NCI-H82 treated with DMSO at 0.1 percent for 48 hours (cell line): ENCODE measurements around the gene SPOP.
"Not testable (repeated sequence)": the region's sequence is repeated elsewhere in the genome, so short reads cannot be mapped to it uniquely, and the experiment has no call there.

ENCODE experiments used
- DNase-seq: peaks from one replicate; lab custom pipeline; 2025; ENCODE audit not compliant: unreplicated experiment; lab: John Stamatoyannopoulos, UW

The SPOP gene

DNA sequence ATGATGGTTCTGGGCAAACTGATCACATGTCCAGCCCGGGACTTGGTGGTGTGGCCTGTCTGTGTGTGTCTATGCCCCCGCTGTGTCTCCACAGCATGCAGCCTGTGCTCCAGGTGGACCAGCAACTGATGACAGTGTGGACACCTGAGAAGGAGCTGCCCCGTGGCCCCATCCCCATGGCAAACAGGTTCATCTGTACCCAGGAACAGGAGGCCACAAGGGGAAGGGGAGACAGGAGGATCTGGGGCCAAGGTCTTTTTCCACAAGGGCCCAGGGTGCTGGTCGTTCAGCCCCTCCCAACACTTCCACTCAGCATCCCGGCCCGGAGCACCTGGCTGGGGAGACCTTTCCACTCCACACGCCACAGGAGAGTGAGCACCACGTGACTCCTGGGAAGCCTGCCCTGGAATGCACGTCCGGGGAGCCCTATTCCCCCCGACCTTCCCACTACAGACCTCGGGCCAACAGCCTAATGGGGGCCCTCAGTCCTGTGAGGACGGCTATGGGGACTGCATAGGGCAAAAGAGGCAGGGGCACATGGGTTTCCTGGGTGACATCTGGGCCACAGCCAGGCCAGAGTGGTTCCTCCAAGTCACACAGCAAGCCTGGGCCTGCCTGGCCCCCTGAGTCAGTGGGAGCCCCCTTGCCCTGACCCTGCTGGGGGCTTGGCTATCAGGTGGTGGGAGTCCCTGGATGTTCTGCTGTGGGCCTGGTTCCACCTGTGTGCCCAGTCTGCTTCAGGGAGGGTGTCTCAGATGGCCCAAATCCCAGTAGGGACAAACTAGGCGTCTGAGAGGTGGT lies 123.0 kb downstream of the SPOP start:
- DNase-seq = no peak

DNA sequence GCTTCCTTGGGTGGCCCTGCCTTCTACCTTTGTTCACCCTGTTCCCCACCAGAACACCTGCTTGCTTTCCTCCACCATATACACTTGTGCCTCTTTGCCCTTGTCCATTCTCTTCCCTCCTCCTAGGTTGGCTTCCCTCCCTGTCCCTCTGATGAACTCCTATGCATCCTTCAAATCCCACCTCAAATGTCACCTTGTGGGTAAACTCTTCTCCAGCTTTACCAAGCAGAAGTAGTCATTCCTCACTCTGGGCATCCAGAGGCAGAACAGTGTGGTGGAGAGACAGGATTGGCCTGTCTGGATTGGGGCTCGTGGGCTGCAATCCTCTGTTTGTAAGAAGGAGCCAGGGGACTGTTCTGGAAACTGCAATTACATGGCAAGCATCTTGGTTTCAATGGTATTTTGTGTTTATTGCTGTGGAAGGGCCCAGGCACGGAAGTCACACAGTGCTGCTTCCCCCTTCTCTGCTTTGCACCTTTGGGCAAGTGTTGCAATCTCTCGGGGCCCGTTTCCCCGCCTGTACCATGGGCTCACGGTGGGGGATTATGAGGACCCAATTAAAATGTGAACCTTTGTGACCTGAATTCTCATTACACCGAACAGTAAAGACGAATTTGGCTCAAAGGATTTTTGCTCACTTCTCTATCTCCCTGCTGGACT lies 124.1 kb downstream of the SPOP start:
- DNase-seq = no peak

DNA sequence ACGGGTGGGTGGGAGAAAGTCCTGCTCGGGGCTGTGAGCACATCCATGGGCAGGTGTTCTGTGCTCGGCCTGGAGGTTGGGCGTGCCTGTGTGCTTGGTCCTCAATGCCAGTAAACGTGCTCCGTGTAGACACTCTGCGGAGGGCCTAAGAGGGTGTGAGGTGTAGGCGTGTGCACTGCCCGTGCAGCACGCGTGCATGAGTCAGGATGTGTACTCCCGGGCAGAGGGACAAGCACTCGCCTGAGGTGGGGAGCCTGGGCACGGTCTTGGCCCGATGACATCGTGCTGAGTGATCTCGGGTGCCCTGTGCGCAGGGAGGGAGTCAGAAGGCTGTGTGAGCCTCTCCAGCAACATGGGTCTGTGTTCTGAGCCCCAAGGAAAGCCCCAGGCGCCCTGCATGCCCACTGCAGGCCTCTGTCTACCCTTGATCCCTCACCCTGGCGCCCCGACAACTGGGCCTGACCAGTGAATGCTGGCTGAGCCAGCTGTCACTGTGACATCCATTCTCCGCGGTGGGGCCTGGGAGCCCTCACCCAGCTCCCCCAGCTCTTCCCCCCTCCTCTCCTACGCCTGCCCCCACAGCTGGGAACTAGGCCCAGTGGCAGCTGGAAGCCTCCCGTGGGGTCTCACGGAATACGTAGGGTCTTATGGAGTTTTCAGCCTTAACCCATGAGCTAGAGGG lies 125.7 kb downstream of the SPOP start:
- no peak for DNase-seq

DNA sequence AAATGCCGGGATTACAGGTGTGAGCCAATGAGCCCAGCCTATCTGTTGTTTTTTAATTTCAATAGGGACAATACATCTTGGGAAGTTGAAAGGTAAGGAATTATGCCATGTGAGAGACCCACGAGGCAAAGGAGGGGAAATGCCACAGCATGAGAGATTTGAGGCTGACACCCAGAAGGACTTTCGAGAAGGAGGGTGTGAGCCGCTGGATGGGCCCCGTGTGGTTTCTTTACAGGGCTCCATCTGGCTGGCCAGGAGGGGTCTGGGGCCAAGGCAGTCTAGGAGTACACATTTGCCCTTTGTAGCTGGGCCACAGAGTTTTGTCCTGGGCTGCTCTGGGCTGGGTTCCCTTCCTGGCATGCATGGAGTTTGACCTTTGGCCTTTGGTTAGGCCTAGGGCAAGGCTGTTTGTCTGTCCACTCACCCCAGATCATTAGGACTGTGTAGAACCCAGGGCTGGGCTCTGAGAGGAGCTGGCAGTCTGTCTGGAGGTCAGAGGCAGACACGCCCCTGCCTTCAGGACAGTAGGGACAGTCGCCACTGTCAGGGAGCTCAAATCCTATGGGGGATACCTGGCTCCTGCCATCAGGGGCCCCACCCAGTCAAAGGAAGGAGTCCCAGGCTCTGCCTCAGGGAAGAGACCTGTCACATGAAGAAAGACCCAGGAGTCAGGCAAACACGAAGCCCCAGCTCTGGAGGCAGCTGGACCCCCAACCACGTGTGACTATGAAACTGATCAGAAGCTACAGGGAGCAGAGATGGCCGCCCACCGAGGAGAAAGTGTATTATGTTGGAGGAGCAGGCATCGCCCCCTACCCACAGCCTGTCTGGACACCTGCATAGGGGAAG lies 126.5 kb downstream of the SPOP start:
- DNase-seq = no peak

DNA sequence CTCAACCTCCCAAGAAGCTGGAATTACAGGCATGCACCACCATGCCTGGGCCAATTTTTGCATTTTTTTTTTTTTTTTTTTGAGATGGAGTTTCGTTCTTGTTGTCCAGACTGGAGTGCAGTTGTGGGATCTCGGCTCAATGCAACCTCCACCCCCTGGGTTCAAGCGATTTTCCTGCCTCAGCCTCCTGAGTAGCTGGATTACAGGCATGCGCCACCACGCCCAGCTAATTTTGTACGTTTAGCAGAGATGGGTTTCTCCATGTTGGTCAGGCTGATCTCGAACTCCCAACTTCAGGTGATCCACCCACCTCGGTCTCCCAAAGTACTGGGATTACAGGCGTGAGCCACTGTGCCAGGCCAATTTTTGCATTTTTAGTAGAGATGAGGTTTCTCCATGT lies 127.1 kb downstream of the SPOP start:
- not testable (repeated sequence) for DNase-seq

DNA sequence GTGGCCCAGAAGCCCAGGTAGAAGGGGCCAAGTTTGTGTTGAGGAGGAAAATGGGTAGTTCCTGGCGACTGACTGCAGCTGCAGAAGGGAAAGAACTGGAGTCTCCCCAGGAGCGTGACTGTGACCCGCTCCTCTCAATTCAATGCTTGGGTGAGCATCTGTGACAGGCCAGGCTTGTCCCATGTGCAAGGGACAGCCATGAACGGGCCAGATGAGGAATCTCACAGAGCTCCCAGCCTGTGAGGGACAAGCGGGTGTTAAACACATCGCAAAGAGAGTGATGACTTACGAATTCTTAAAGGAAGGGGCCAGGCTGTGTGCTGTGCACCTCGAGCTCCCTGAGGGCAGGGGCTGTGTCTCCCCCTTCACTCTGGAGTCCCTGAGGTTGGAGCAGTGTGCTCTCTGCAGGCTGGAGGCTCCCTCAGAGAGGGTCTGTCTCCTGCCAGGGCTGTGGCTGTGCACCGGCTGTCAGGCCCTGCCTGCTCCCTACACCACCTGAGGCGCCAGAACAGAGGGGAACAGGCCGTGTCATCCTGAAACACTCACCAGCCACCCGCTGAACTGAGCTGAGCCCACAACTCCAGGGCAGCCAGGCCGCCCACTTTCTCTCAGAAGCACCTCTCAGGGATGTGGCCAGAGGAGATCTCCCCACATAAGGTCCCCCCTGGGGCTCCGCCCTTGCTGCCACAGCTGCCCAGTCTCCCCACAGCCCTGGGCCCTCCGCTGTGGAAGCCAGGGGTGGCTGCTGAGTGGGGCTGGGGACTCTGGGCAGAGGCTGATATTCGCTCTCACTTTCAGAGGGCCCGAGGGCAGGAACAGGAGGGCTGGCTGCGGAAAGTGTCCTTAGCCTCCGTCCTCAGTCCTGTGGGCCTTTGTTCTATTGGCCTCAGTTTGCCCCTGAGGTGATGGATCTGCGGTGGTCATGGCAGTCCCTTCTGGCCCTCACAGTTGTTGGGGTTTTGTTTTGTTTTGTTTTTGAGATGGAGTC lies 127.9 kb downstream of the SPOP start:
- DNase-seq = no peak

DNA sequence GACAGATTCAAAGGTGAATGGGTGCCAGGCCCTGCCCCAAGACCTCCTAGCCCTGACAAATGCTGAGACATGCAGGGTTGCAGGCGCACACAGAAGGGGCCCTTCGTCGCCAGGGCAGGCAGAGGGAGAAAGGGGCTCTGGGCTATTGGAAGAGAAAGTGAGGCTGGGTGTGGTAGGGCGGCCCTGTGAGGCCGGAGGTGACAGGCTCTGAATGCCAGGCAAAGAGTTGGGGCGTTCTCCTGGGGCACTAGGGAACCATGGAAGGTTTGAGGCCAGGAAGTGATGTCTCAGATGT lies 128.6 kb downstream of the SPOP start:
- DNase-seq = no peak
